ENCODE data around the gene PCDHB1.

GRCh38 chr5:141042555-141042954 is 8.6 kb upstream of the PCDHB1 start:
- TF ChIP-seq CTCF (IDR thresholded peaks at IDR 0.05) (no peak), POLR2A (IDR thresholded peaks at IDR 0.05) (no peak)
